Psoas muscle (tissue), 8 donors: ENCODE data around the gene PANK4. TPM values are rescaled to one million over a fixed set of nuclear protein-coding genes. Genes with fewer than 3 reads are reported as not detected.
A peak's percentile ranks its signal among the peaks of the same experiment; 100 is the strongest.

Experiments
- ATAC-seq, 4 donors: fragments of 200-7000 bp; cut with Tn5 transposase; one replicate each; pipeline ENCODE4 v1.9.1; 2020; ENCODE audit warnings: moderate library complexity in 3 of 4, mild to moderate bottlenecking in 2 of 4
- DNase-seq, 2 donors: peaks; one replicate each; pipeline ENCODE4 v3.0.0-alpha.2; 2020
- H3K27ac ChIP-seq: fragments of 200-600 bp; one replicate; pipeline ENCODE4 v1.8.0; 2022
- H3K27me3 ChIP-seq, 3 donors: fragments of 200-600 bp in 1 of 3; one replicate each; pipeline versions ENCODE4 v1.6.1 to v1.8.0; 2013 to 2022; ENCODE audit warnings: low read length in 2 of 3, mild to moderate bottlenecking in 2 of 3, moderate library complexity in 1 of 3; ENCODE audit not compliant: insufficient read depth in 3 of 3
- H3K36me3 ChIP-seq, 2 donors: fragments of 200-600 bp in 1 of 2; one replicate each; pipeline versions ENCODE4 v1.6.1 to v1.8.0; 2013 to 2022; ENCODE audit warnings: low read depth in 1 of 2, mild to moderate bottlenecking in 1 of 2, moderate library complexity in 1 of 2; ENCODE audit not compliant: insufficient read depth in 1 of 2
- H3K4me1 ChIP-seq: fragments of 200-600 bp; one replicate; pipeline ENCODE4 v1.8.0; 2022
- H3K4me3 ChIP-seq: fragments of 200-600 bp; one replicate; pipeline ENCODE4 v1.8.0; 2022; ENCODE audit warnings: mild to moderate bottlenecking
- H3K9me3 ChIP-seq: fragments of 200-600 bp; one replicate; pipeline ENCODE4 v1.8.0; 2022
- WGBS, 3 donors: extraction: QIAGEN DNeasy Blood & Tissue Kit; methylation state at CpG; one replicate each; pipeline versions ENCODE4 v1.1.6 to v1.1.7; 2013; 5-methylcytosine and 5-hydroxymethylcytosine counted together
- intact Hi-C, 2 donors: fragments of 100-400 bp; cut with DNase I; formaldehyde crosslinking; loops; one replicate each; pipeline versions ENCODE4 v1.11.0 to v1.14.2; 2022
- polyA plus RNA-seq, 3 donors: library from polyadenylated mRNA; stranded (reverse); fragments of 200-250 nt; gene quantifications; one replicate each; pipeline ENCODE4 v1.2.3, GENCODE V29; 2013
- total RNA-seq, 4 donors: library from RNA; stranded (reverse); fragmentation: NEBNext Ultra II Directional in 2 of 4; extraction: Animal tissue kit (Norgen Biotek cat#: 25700) in 2 of 4; gene quantifications; one replicate each; pipeline versions ENCODE4 v1.2.1 to v1.2.4, GENCODE V29; 2021 to 2023
- TF ChIP-seq, protein P1 (sequence below): fragments of 200-600 bp; IDR thresholded peaks from one replicate; pipeline ENCODE4 v1.8.0; 2022; ENCODE audit warnings: antibody characterized with exemption
- donor health status: healthy with polysubstance abuse.
- donor health status: DM: no; HTN: no; CAD: no; lungs with moderate emphysema.
- donor health status: Bipolar disorder and iron deficiency.
- donor health status: healthy.
- donor health status: DM: yes; HTN: yes; CAD: no.
- donor health status: DM: no; HTN: no; CAD: no.
- donor health status: DM: no; HTN: no; CAD: no.
- donor health status: DM: yes; HTN: yes; CAD: no.

PANK4 gene
- total and polyA plus RNA-seq, 7 donors, result 29.0 to 45.1 (median 31.9) TPM

DNA sequence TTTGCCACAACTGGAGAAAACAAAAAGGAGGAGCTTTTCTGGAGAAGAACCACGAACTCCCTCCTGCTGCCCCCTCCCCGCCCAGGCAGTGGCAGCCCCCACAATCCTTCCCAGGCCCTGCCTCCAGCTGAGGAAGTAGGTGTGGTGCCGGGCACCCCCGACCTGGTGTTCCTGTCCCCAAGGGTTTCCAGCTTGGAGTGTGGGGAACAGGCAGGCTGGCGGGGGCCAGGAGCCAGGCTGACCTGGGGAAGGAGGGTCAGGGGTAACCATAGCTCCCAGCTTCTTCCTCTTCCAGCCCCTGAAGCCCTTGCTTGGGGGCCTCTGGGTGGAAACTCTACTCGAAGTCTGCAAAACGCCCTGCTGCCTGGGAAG is 7.9 kb upstream of the PANK4 start:
- peaks cover 0 to 11% (median 8%) of the 10 kb centered on the region in 3 donors for H3K27me3 ChIP-seq

DNA sequence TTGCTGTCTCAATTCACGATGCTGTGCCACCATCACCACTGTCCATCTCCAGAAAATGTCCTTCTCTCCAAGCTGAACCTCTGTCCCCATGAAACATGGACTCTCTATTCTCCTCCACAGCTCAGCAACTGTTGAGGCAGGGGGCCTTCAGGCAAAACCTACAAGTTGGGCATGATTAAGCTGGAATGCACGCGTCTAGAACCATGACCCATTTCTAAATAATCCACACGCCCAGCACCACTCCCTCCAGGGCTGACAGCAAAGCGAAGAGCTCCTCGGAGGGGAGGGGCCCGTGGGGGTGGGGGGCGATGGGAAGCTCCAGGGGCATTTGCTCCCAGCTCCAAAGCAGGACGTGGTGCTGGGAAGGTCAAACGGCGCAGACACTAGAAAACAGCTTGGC is 7.0 kb upstream of the PANK4 start:
- Histone ChIP-seq H3K27me3 (peaks cover 0 to 8% (median 5%) of the 10 kb centered on the region in 3 donors), H3K9me3 (no peaks in the 10 kb centered on the region), H3K36me3 (no peaks in the 10 kb centered on the region), H3K4me3 (no peak overlapping the region), H3K4me1 (peaks cover 39% of the 10 kb centered on the region), H3K27ac (no peak overlapping the region)
- TF ChIP-seq, protein P1, sequence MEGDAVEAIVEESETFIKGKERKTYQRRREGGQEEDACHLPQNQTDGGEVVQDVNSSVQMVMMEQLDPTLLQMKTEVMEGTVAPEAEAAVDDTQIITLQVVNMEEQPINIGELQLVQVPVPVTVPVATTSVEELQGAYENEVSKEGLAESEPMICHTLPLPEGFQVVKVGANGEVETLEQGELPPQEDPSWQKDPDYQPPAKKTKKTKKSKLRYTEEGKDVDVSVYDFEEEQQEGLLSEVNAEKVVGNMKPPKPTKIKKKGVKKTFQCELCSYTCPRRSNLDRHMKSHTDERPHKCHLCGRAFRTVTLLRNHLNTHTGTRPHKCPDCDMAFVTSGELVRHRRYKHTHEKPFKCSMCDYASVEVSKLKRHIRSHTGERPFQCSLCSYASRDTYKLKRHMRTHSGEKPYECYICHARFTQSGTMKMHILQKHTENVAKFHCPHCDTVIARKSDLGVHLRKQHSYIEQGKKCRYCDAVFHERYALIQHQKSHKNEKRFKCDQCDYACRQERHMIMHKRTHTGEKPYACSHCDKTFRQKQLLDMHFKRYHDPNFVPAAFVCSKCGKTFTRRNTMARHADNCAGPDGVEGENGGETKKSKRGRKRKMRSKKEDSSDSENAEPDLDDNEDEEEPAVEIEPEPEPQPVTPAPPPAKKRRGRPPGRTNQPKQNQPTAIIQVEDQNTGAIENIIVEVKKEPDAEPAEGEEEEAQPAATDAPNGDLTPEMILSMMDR, result no peak
- DNase-seq (no peak), ATAC-seq (no peak)
- intact Hi-C loops, result loop anchor here (5.0 kb wide), 2 partner anchors 121 to 341 kb away; partner anchors contain the start of genes FAAP20 (in 1 of the 2) and PEX10 (in 1 of the 2)
- 62 to 72% (median 63%) methylated on average over 11 of the region's 11 CpGs for WGBS, 3 donors

More for the DNA sequence above, 7.9 kb upstream of the PANK4 start:
- H3K9me3 ChIP-seq, result no peaks in the 10 kb centered on the region
- peaks cover 30% of the 10 kb centered on the region for H3K4me1 ChIP-seq
- intact Hi-C loops, result loop anchor here (1.0 to 5.0 kb wide), 3 partner anchors 11 to 342 kb away; partner anchors contain the start of genes FAAP20 (in 1 of the 2) and PEX10 (in 1 of the 2)
- ATAC-seq, result no peak
- H3K36me3 ChIP-seq, result no peaks in the 10 kb centered on the region
- 52 to 72% (median 66%) methylated on average over 7 of the region's 7 CpGs for WGBS, 3 donors
- TF ChIP-seq, protein P1, result no peak
- no peak overlapping the region for H3K4me3 ChIP-seq
- H3K27ac ChIP-seq, result no peak overlapping the region
- DNase-seq, result no peak

DNA sequence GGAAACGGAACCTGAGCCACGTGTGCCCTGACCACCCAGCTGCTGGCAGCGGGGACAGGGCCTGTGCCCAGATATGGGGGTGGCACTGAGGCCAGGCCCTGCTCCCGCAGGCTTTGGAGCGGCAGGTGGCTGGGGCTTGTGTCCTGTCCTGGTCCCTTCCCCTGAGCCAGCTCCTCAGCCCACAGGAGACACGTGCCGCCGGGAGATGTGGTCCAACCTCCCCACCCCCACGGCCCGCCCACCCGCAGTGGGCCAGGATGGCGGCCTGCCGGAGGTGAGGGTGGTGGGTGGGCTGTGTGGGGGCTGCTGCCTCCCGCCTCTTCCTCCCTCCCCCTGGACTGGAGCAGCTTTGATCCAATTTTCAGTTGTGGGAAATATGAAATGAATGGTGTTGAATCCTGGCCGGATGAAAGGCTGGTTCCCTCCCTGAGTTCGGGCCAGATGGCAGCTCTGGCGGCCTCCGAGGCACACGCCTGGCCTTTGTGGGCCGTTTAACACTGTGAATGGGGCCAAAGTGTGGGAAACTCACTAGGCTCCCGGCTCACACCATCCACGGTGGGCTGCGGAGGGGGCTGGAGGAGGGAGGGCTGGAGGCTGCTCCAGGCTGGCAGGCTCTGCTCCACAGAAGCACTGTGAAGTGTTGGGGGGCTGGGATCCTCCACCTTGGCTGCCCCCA is 6.2 kb upstream of the PANK4 start:
- TF ChIP-seq, protein P1, result no peak
- H3K36me3 ChIP-seq, result no peaks in the 10 kb centered on the region
- ATAC-seq, result peak in 3 of 4 donors; percentile 22 to 75 (median 25)
- DNase-seq, result no peak
- no peak overlapping the region for H3K4me3 ChIP-seq
- no peaks in the 10 kb centered on the region for H3K9me3 ChIP-seq
- 22 to 40% (median 31%) methylated on average over 21 to 23 of the region's 23 CpGs for WGBS, 3 donors
- H3K27me3 ChIP-seq, result peaks cover 0 to 6% (median 4%) of the 10 kb centered on the region in 3 donors
- H3K4me1 ChIP-seq, result peaks cover 46% of the 10 kb centered on the region
- intact Hi-C loops, result loop anchor here (5.0 kb wide), 2 partner anchors 120 to 340 kb away; partner anchors contain the start of genes FAAP20 (in 1 of the 2) and PEX10 (in 1 of the 2)
- peak overlapping the region; percentile 42 for H3K27ac ChIP-seq

DNA sequence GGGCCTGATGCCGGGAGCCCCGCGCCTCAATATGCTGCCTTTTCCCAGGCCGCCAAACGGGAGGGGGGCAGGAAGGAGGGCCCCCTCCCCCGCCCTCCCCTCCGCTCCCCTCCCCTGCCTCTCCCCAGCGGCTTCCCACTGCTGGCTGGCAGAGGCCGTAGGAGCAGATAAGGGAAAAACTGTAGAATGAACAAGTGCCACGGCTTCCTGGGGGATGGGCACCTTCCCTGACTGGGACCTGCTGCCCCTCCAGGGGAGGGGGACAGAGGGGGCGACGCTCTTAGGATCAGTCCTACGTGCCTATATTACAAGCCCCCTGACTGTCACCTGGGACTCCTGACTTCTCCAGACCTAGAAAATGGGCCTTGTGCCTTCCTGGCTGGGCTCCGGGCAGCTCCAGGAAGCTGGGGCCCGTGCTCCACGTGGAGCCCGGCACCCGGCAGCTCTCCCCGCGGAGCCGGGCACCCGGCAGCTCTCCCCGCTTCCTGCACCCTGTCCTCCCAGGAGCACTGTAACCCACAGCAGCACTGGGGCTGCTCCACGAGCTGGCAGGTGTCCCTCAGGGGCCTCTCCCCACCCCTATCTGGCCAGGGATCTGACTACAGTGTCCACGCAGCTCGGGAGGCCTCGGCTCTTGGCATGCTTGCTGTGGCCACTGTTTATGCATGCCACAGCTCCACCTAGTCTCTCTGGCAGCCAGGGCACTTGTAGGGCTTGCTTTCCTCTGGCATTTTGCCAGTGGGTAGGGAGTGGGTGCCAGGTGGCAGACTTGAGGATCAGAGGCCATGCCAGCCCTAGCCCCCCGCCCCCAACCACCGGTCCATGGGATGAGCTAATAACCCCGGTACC is 4.3 kb upstream of the PANK4 start:
- intact Hi-C loops, result loop anchor here (5.0 kb wide), 2 partner anchors 118 to 338 kb away; partner anchors contain the start of genes FAAP20 (in 1 of the 2) and PEX10 (in 1 of the 2)
- H3K27me3 ChIP-seq, result peaks cover 0 to under 1% (median 0%) of the 10 kb centered on the region in 3 donors
- ATAC-seq (no peak), DNase-seq (no peak)
- no peaks in the 10 kb centered on the region for H3K9me3 ChIP-seq
- H3K4me3 ChIP-seq, result peak overlapping the region; percentile 58
- H3K27ac ChIP-seq, result no peak overlapping the region
- no peaks in the 10 kb centered on the region for H3K36me3 ChIP-seq
- H3K4me1 ChIP-seq, result peaks cover 57% of the 10 kb centered on the region
- 13 to 21% (median 16%) methylated on average over 23 to 30 of the region's 30 CpGs for WGBS, 3 donors
- TF ChIP-seq, protein P1, result no peak
